Measurements from ENCODE around the gene HNRNPUL1. TPM values are rescaled to one million over a fixed set of nuclear protein-coding genes. Genes with fewer than 3 reads are reported as not detected.

HNRNPUL1 gene
- total RNA-seq, 1 experiment from 2014 or later, result 300 TPM

GRCh38 chr19:41308450-41309179, 44.4 kb downstream of the HNRNPUL1 start:
- peak; percentile 99 for DNase-seq (ENCODE audit: low spot score)

GRCh38 chr19:41309180-41310032, 45.2 kb downstream of the HNRNPUL1 start:
- DNase-seq (ENCODE audit: low spot score), result no peak

- peak; percentile 95 for DNase-seq (ENCODE audit: low spot score)
These were observed 46.1 kb downstream of the HNRNPUL1 start, which contains the start of gene CCDC97 for GRCh38 chr19:41310033-41310831. TSS of gene CCDC97 (plus strand) at chr19:41310172. CDS start at chr19:41310311, 139 bp downstream.

- DNase-seq (ENCODE audit: low spot score), result no peak
These were observed 46.9 kb downstream of the HNRNPUL1 start for GRCh38 chr19:41311072-41311471.

GRCh38 chr19:41311613-41312012, 47.4 kb downstream of the HNRNPUL1 start:
- DNase-seq (ENCODE audit: low spot score), result no peak

- no peak for DNase-seq (ENCODE audit: low spot score)
These were observed 52.2 kb downstream of the HNRNPUL1 start for GRCh38 chr19:41316306-41316920.

GRCh38 chr19:41318696-41319499, 54.7 kb downstream of the HNRNPUL1 start:
- DNase-seq (ENCODE audit: low spot score), result no peak

GRCh38 chr19:41319500-41320184, 55.5 kb downstream of the HNRNPUL1 start:
- no peak for DNase-seq (ENCODE audit: low spot score)

- no peak for DNase-seq (ENCODE audit: low spot score)
These were observed 56.0 kb downstream of the HNRNPUL1 start for GRCh38 chr19:41320185-41320518.

- no peak for DNase-seq (ENCODE audit: low spot score)
These were observed 56.4 kb downstream of the HNRNPUL1 start for GRCh38 chr19:41320568-41320967.

- no peak for DNase-seq (ENCODE audit: low spot score)
These were observed 57.0 kb downstream of the HNRNPUL1 start for GRCh38 chr19:41321204-41321599.

GRCh38 chr19:41321600-41322270, 57.6 kb downstream of the HNRNPUL1 start:
- DNase-seq (ENCODE audit: low spot score), result peak; percentile 64

- no peak for DNase-seq (ENCODE audit: low spot score)
These were observed 58.3 kb downstream of the HNRNPUL1 start for GRCh38 chr19:41322451-41322850.

GRCh38 chr19:41323023-41323422, 58.9 kb downstream of the HNRNPUL1 start:
- no peak for DNase-seq (ENCODE audit: low spot score)

GRCh38 chr19:41323430-41324125, 59.4 kb downstream of the HNRNPUL1 start:
- DNase-seq (ENCODE audit: low spot score), result no peak

GRCh38 chr19:41324231-41324702, 60.1 kb downstream of the HNRNPUL1 start:
- no peak for DNase-seq (ENCODE audit: low spot score)

- DNase-seq (ENCODE audit: low spot score), result peak; percentile 49
These were observed 60.9 kb downstream of the HNRNPUL1 start for GRCh38 chr19:41324921-41325639.

GRCh38 chr19:41325640-41325946, 61.4 kb downstream of the HNRNPUL1 start:
- no peak for DNase-seq (ENCODE audit: low spot score)

All from HT-29 (cell line).